Astrocyte (in vitro differentiated cells and primary cell): ENCODE data around the gene BMF. TPM values are rescaled to one million over a fixed set of nuclear protein-coding genes. Genes with fewer than 3 reads are reported as not detected.
A peak's percentile ranks its signal among the peaks of the same experiment; 100 is the strongest.

Source experiments
- DNase-seq: peaks from one replicate; pipeline ENCODE4 v3.0.0-alpha.2; 2010; ENCODE audit warnings: low read depth
- FAIRE-seq: peaks from 2 replicates; lab custom pipeline; 2011; peaks lifted over from hg19 to GRCh38; lab: Jason Lieb, UNC
- H2AFZ ChIP-seq: 2 replicates; pipeline ENCODE4 v1.6.0; 2012; ENCODE audit warnings: low read depth, low read length, inconsistent platforms
- H3K27ac ChIP-seq: 2 replicates; pipeline ENCODE4 v1.5.1; 2011; ENCODE audit warnings: low read depth, low read length, inconsistent platforms
- H3K27me3 ChIP-seq: 2 replicates; pipeline ENCODE4 v1.6.0; 2011; ENCODE audit warnings: low read length, inconsistent platforms; ENCODE audit not compliant: insufficient read depth
- H3K36me3 ChIP-seq: 2 replicates; pipeline ENCODE4 v1.5.1; 2011; ENCODE audit warnings: low read length, inconsistent platforms; ENCODE audit not compliant: insufficient read depth
- H3K4me1 ChIP-seq: 2 replicates; pipeline ENCODE4 v1.5.1; 2011; ENCODE audit warnings: low read length, inconsistent platforms; ENCODE audit not compliant: insufficient read depth
- H3K4me2 ChIP-seq: 2 replicates; pipeline ENCODE4 v1.6.0; 2012; ENCODE audit warnings: low read length, inconsistent platforms
- H3K4me3 ChIP-seq: 2 replicates; pipeline ENCODE4 v1.5.1; 2011; ENCODE audit warnings: low read depth, mild to moderate bottlenecking, low read length, inconsistent platforms; ENCODE audit not compliant: insufficient read depth
- H3K79me2 ChIP-seq: 2 replicates; pipeline ENCODE4 v1.6.0; 2012; ENCODE audit warnings: mild to moderate bottlenecking, low read length, inconsistent platforms; ENCODE audit not compliant: insufficient read depth
- H3K9ac ChIP-seq: 2 replicates; pipeline ENCODE4 v1.6.0; 2012; ENCODE audit warnings: mild to moderate bottlenecking, low read length, inconsistent platforms
- H3K9me3 ChIP-seq: 2 replicates; pipeline ENCODE4 v1.5.1; 2012; ENCODE audit warnings: low read depth, mild to moderate bottlenecking, low read length, inconsistent platforms; ENCODE audit not compliant: insufficient read depth
- H4K20me1 ChIP-seq: 2 replicates; pipeline ENCODE4 v1.6.0; 2012; ENCODE audit warnings: low read length, inconsistent platforms; ENCODE audit not compliant: insufficient read depth
- H3K27ac Mint-ChIP-seq: one replicate; pipeline ENCODE4 v1.8.0; 2021; ENCODE audit warnings: mild to moderate bottlenecking, mixed read lengths; ENCODE audit not compliant: unreplicated experiment
- H3K27me3 Mint-ChIP-seq: one replicate; pipeline ENCODE4 v1.8.0; 2021; ENCODE audit warnings: low read depth, mixed read lengths; ENCODE audit not compliant: unreplicated experiment
- H3K36me3 Mint-ChIP-seq: one replicate; pipeline ENCODE4 v1.8.0; 2021; ENCODE audit warnings: low read depth, mixed read lengths; ENCODE audit not compliant: unreplicated experiment
- H3K4me1 Mint-ChIP-seq: one replicate; pipeline ENCODE4 v1.8.0; 2021; ENCODE audit warnings: low read depth, mixed read lengths; ENCODE audit not compliant: unreplicated experiment
- H3K4me3 Mint-ChIP-seq: one replicate; pipeline ENCODE4 v1.8.0; 2021; ENCODE audit warnings: mild to moderate bottlenecking, moderate library complexity, mixed read lengths; ENCODE audit not compliant: unreplicated experiment
- H3K9me3 Mint-ChIP-seq: one replicate; pipeline ENCODE4 v1.8.0; 2021; ENCODE audit warnings: mild to moderate bottlenecking, mixed read lengths; ENCODE audit not compliant: unreplicated experiment
- CTCF ChIP-seq: IDR thresholded peaks from 2 replicates; pipeline ENCODE4 v1.5.1; 2011; ENCODE audit warnings: low read depth, mild to moderate bottlenecking, inconsistent platforms, low read length, moderate library complexity; ENCODE audit not compliant: insufficient read depth
- EZH2 ChIP-seq: IDR thresholded peaks from 2 replicates; pipeline ENCODE4 v1.6.1; 2012; ENCODE audit warnings: mild to moderate bottlenecking, low read length, inconsistent platforms; ENCODE audit not compliant: insufficient read depth
- total RNA-seq: library from RNA; stranded (reverse); gene quantifications from 2 replicates; pipeline ENCODE4 v1.2.1, GENCODE V29; 2021

Gene BMF
- total RNA-seq, 1 donor from 2014 or later = 31.8 TPM

- H4K20me1 ChIP-seq = peaks cover 30% of the 10 kb centered on the region
- Mint-ChIP-seq H3K27me3 (no peaks in the 10 kb centered on the region), H3K36me3 (peaks cover 9% of the 10 kb centered on the region), H3K4me1 (peaks cover 26% of the 10 kb centered on the region), H3K9me3 (no peaks in the 10 kb centered on the region), H3K27ac (peak overlapping the region; percentile 97), H3K4me3 (peak overlapping the region; percentile 99)
- peaks cover 14% of the 10 kb centered on the region for H3K4me1 ChIP-seq
- H3K4me3 ChIP-seq = peak overlapping the region; percentile 74
- no peaks in the 10 kb centered on the region for H3K27me3 ChIP-seq
- peak overlapping the region; percentile 94 for H3K27ac ChIP-seq
- H3K9ac ChIP-seq = peak overlapping the region; percentile 99
- H3K36me3 ChIP-seq = peaks cover 26% of the 10 kb centered on the region
- H3K79me2 ChIP-seq = peaks cover 41% of the 10 kb centered on the region
- FAIRE-seq = no peak
- H2AFZ ChIP-seq = peak overlapping the region; percentile 82
- no peaks in the 10 kb centered on the region for H3K9me3 ChIP-seq
- peak; percentile 39 for DNase-seq
- TF ChIP-seq CTCF = no peak
- no peak for TF ChIP-seq EZH2
- peak overlapping the region; percentile 90 for H3K4me2 ChIP-seq
These were observed 70.4 kb downstream of the BMF start for GRCh38 chr15:40038275-40038637.

Other genes starting within 250 kb of the BMF start
- 33.5 and 35.4 TPM in 2 replicates for gene GPR176, start 188.6 kb downstream of the BMF start, total RNA-seq
- gene EIF2AK4, start 174.8 kb downstream of the BMF start, total RNA-seq = 80.3 and 91.1 TPM in 2 replicates
- gene SRP14, start 69.7 kb downstream of the BMF start, total RNA-seq = 279 and 320 TPM in 2 replicates
- gene BUB1B, start 52.2 kb upstream of the BMF start, total RNA-seq = 3.2 and 5.2 TPM in 2 replicates
- gene PAK6, start 130.2 kb upstream of the BMF start, total RNA-seq = 0.38 and 1.1 TPM in 2 replicates
- not detected in 2 replicates for gene ANKRD63, start 174.2 kb upstream of the BMF start, total RNA-seq
- 1.7 and 3.7 TPM in 2 replicates for gene PLCB2, start 199.1 kb upstream of the BMF start, total RNA-seq
- gene INAFM2, start 214.8 kb upstream of the BMF start, total RNA-seq = 39.2 and 41.2 TPM in 2 replicates
- 9.8 and 10.1 TPM in 2 replicates for gene CCDC9B, start 232.1 kb upstream of the BMF start, total RNA-seq
- gene PHGR1, start 242.2 kb upstream of the BMF start, total RNA-seq = not detected in 2 replicates
- 1.5 and 3.7 TPM in 2 replicates for gene DISP2, start 249.3 kb upstream of the BMF start, total RNA-seq